Osteocyte (in vitro differentiated cells): ENCODE measurements around the gene LY6G6C. TPM values are rescaled to one million over a fixed set of nuclear protein-coding genes. Genes with fewer than 3 reads are reported as not detected.
A peak's percentile ranks its signal among the peaks of the same experiment; 100 is the strongest.

Source experiments
- DNase-seq: peaks from one replicate; pipeline ENCODE4 v3.0.0; 2021; ENCODE audit warnings: mixed read lengths; ENCODE audit not compliant: unreplicated experiment; ENCODE audit errors: extremely low spot score
- H3K27ac Mint-ChIP-seq: one replicate; pipeline ENCODE4 v1.8.0; 2021; ENCODE audit warnings: mild to moderate bottlenecking, mixed read lengths; ENCODE audit not compliant: unreplicated experiment
- H3K27me3 Mint-ChIP-seq: one replicate; pipeline ENCODE4 v1.8.0; 2021; ENCODE audit warnings: mixed read lengths; ENCODE audit not compliant: unreplicated experiment
- H3K36me3 Mint-ChIP-seq: one replicate; pipeline ENCODE4 v1.8.0; 2021; ENCODE audit warnings: mixed read lengths; ENCODE audit not compliant: unreplicated experiment
- H3K4me1 Mint-ChIP-seq: one replicate; pipeline ENCODE4 v1.8.0; 2021; ENCODE audit warnings: mixed read lengths; ENCODE audit not compliant: unreplicated experiment
- H3K4me3 Mint-ChIP-seq: one replicate; pipeline ENCODE4 v1.8.0; 2021; ENCODE audit warnings: mild to moderate bottlenecking, moderate library complexity, mixed read lengths; ENCODE audit not compliant: unreplicated experiment
- H3K9me3 Mint-ChIP-seq: one replicate; pipeline ENCODE4 v1.8.0; 2021; ENCODE audit warnings: mixed read lengths; ENCODE audit not compliant: unreplicated experiment
- CTCF ChIP-seq: fragments of 200-600 bp; sonication (generic); IDR thresholded peaks from 2 replicates; pipeline ENCODE4 v1.5.0; 2021; ENCODE audit warnings: antibody characterized with exemption, mild to moderate bottlenecking, moderate library complexity
- total RNA-seq: library from RNA; stranded (reverse); gene quantifications from 2 replicates; pipeline ENCODE4 v1.2.1, GENCODE V29; 2021

The LY6G6C gene
- total RNA-seq, 1 donor from 2014 or later = not detected

GRCh38 chr6:31762878-31763618 lies 41.5 kb upstream of the LY6G6C start:
- Mint-ChIP-seq H3K9me3 (no peaks in the 10 kb centered on the region), H3K4me1 (peaks cover 6% of the 10 kb centered on the region), H3K27me3 (no peaks in the 10 kb centered on the region), H3K36me3 (peaks cover 13% of the 10 kb centered on the region), H3K4me3 (no peak overlapping the region), H3K27ac (peak overlapping the region; percentile 2)
- no peak for DNase-seq
- no peak for TF ChIP-seq CTCF

- no peaks in the 10 kb centered on the region for H3K9me3 Mint-ChIP-seq
- H3K36me3 Mint-ChIP-seq = peaks cover 13% of the 10 kb centered on the region
- TF ChIP-seq CTCF = no peak
- no peak for DNase-seq
- H3K27ac Mint-ChIP-seq = peak within 1 kb of the TSS; percentile 2
- H3K27me3 Mint-ChIP-seq = no peaks in the 10 kb centered on the region
- peaks cover 6% of the 10 kb centered on the region for H3K4me1 Mint-ChIP-seq
- no peak within 1 kb of the TSS for H3K4me3 Mint-ChIP-seq
Measured at GRCh38 chr6:31762356-31762755, 40.8 kb upstream of the LY6G6C start, which contains the start of gene SAPCD1. Gene SAPCD1 (plus strand): TSS chr6:31762656. CDS start chr6:31763055, 399 bp downstream.

- no peak for TF ChIP-seq CTCF
- Mint-ChIP-seq H3K36me3 (peaks cover 13% of the 10 kb centered on the region), H3K27ac (no peak overlapping the region), H3K9me3 (no peaks in the 10 kb centered on the region), H3K4me1 (peaks cover 6% of the 10 kb centered on the region), H3K4me3 (no peak overlapping the region), H3K27me3 (no peaks in the 10 kb centered on the region)
- DNase-seq = no peak
Measured at GRCh38 chr6:31761343-31761742, 39.8 kb upstream of the LY6G6C start.

- H3K9me3 Mint-ChIP-seq = no peaks in the 10 kb centered on the region
- TF ChIP-seq CTCF = no peak
- H3K36me3 Mint-ChIP-seq = peaks cover 13% of the 10 kb centered on the region
- no peak for DNase-seq
- H3K27ac Mint-ChIP-seq = no peak overlapping the region
- no peaks in the 10 kb centered on the region for H3K27me3 Mint-ChIP-seq
- no peak overlapping the region for H3K4me3 Mint-ChIP-seq
- peaks cover 6% of the 10 kb centered on the region for H3K4me1 Mint-ChIP-seq
Measured at GRCh38 chr6:31760790-31761189, 39.2 kb upstream of the LY6G6C start.

GRCh38 chr6:31758281-31758680 lies 36.7 kb upstream of the LY6G6C start:
- Mint-ChIP-seq H3K4me1 (peaks cover under 1% of the 10 kb centered on the region), H3K4me3 (no peak overlapping the region), H3K27ac (no peak overlapping the region), H3K9me3 (no peaks in the 10 kb centered on the region), H3K36me3 (peaks cover 13% of the 10 kb centered on the region), H3K27me3 (no peaks in the 10 kb centered on the region)
- TF ChIP-seq CTCF = no peak
- DNase-seq = no peak
